H1 (cell line): ENCODE results near the gene TMEM72. TPM values are rescaled to one million over a fixed set of nuclear protein-coding genes. Genes with fewer than 3 reads are reported as not detected.

Source experiments
- CTCF ChIA-PET: fragments of 300-600 bp; sonication (Branson Sonifier 250); formaldehyde crosslinking; loops from one replicate; lab custom pipeline; 2021; ENCODE audit not compliant: partially characterized antibody; lab: Charles Lee
- POLR2A ChIA-PET: fragments of 300-600 bp; sonication (Branson Sonifier 250); formaldehyde crosslinking; loops from one replicate; lab custom pipeline; 2021; ENCODE audit warnings: inconsistent platforms; ENCODE audit not compliant: partially characterized antibody; lab: Charles Lee
- DNase-seq, 2 experiments: peaks; one replicate each; pipeline versions ENCODE4 v3.0.0 to v3.0.0-alpha.2; 2010 to 2022; ENCODE audit warnings: low spot score in 2 of 2, low read depth in 1 of 2, mixed read lengths in 1 of 2
- FAIRE-seq: peaks from 2 replicates; lab custom pipeline; 2011; peaks lifted over from hg19 to GRCh38; lab: Jason Lieb, UNC
- H2AFZ ChIP-seq: 2 replicates; pipeline ENCODE4 v1.8.1; 2012; ENCODE audit warnings: low read length, inconsistent platforms
- H2AK5ac ChIP-seq: 2 replicates; pipeline ENCODE4 v1.6.1; 2013; ENCODE audit warnings: low read depth, low read length
- H2BK120ac ChIP-seq: replicated peaks from 2 replicates; pipeline ENCODE3; 2013; ENCODE audit warnings: low read depth, low read length, inconsistent platforms
- H2BK12ac ChIP-seq: 2 replicates; pipeline ENCODE4 v1.6.1; 2013; ENCODE audit warnings: low read depth, low read length
- H2BK15ac ChIP-seq: 2 replicates; pipeline ENCODE4 v1.6.1; 2013; ENCODE audit warnings: low read length
- H2BK20ac ChIP-seq: 2 replicates; pipeline ENCODE4 v1.6.1; 2013; ENCODE audit warnings: low read length
- H2BK5ac ChIP-seq: 2 replicates; pipeline ENCODE4 v1.6.1; 2013; ENCODE audit warnings: low read depth, low read length
- H3K14ac ChIP-seq: 2 replicates; pipeline ENCODE4 v1.6.1; 2013; ENCODE audit warnings: inconsistent platforms; ENCODE audit not compliant: insufficient read length
- H3K18ac ChIP-seq: 2 replicates; pipeline ENCODE4 v1.6.1; 2013; ENCODE audit warnings: low read length; ENCODE audit errors: extremely low read depth
- H3K23ac ChIP-seq: 2 replicates; pipeline ENCODE4 v1.6.1; 2013; ENCODE audit warnings: inconsistent platforms; ENCODE audit not compliant: insufficient read length
- H3K23me2 ChIP-seq: 2 replicates; pipeline ENCODE4 v1.6.1; 2013; ENCODE audit warnings: low read depth, low read length
- H3K27ac ChIP-seq: 2 replicates; pipeline ENCODE4 v1.6.1; 2011; ENCODE audit warnings: low read depth, low read length, inconsistent platforms
- H3K27me3 ChIP-seq, 4 experiments: replicated peaks in 1 of 4; 1 replicate in 1 of 4; 2 replicates in 3 of 4; pipeline versions ENCODE4 v1.6.1 to v1.8.1; 2011 to 2013; ENCODE audit warnings: low read length in 3 of 4, mild to moderate bottlenecking in 3 of 4, inconsistent platforms in 2 of 4, mixed read lengths in 2 of 4, moderate library complexity in 1 of 4; ENCODE audit not compliant: control insufficient read depth in 3 of 4, insufficient read depth in 3 of 4; ENCODE audit errors: extremely low read depth in 1 of 4
- H3K36me3 ChIP-seq, 4 experiments: 2 replicates each; pipeline versions ENCODE4 v1.6.1 to v1.8.1; 2011 to 2013; ENCODE audit warnings: mild to moderate bottlenecking in 4 of 4, low read length in 3 of 4, moderate library complexity in 2 of 4, control low read depth in 1 of 4, inconsistent platforms in 1 of 4; ENCODE audit not compliant: insufficient read depth in 4 of 4, control insufficient read depth in 2 of 4
- H3K4ac ChIP-seq: replicated peaks from 2 replicates; pipeline ENCODE3; 2013; ENCODE audit warnings: low read length, low read depth, mixed read lengths, inconsistent platforms; ENCODE audit not compliant: insufficient read length
- H3K4me1 ChIP-seq, 4 experiments: replicated peaks in 1 of 4; 1 replicate in 1 of 4; 2 replicates in 3 of 4; pipeline versions ENCODE4 v1.6.1 to v1.8.1; 2011 to 2013; ENCODE audit warnings: low read length in 3 of 4, inconsistent platforms in 2 of 4, mixed read lengths in 1 of 4; ENCODE audit not compliant: insufficient read depth in 4 of 4, control insufficient read depth in 3 of 4
- H3K4me2 ChIP-seq, 2 experiments: 2 replicates each; pipeline versions ENCODE4 v1.6.1 to v1.8.1; 2011 to 2013; ENCODE audit warnings: low read depth in 2 of 2, low read length in 2 of 2, control low read depth in 1 of 2, inconsistent platforms in 1 of 2, mild to moderate bottlenecking in 1 of 2; ENCODE audit not compliant: insufficient read depth in 1 of 2
- H3K4me3 ChIP-seq, 4 experiments: fragments of 200-600, 300-600 bp in 1 of 4; sonication (generic), shearing (Covaris generic), sonication (Bioruptor Twin) in 1 of 4; 2 replicates each; pipeline versions ENCODE4 v1.5.1 to v1.8.1; 2011 to 2016; ENCODE audit warnings: low read length in 4 of 4, low read depth in 3 of 4, control low read depth in 2 of 4, inconsistent platforms in 2 of 4, mild to moderate bottlenecking in 2 of 4, mixed read lengths in 1 of 4, moderate library complexity in 1 of 4; ENCODE audit not compliant: insufficient read depth in 2 of 4; ENCODE audit errors: extremely low read depth in 1 of 4
- H3K56ac ChIP-seq: replicated peaks from 2 replicates; pipeline ENCODE3; 2013; ENCODE audit warnings: low read depth, mild to moderate bottlenecking, mixed read lengths, low read length, inconsistent platforms; ENCODE audit not compliant: insufficient read length
- H3K79me1 ChIP-seq: 2 replicates; pipeline ENCODE4 v1.6.1; 2013; ENCODE audit warnings: low read depth, low read length, control low read depth
- H3K79me2 ChIP-seq, 2 experiments: 2 replicates each; pipeline versions ENCODE4 v1.6.1 to v1.8.1; 2012 to 2013; ENCODE audit warnings: low read length in 2 of 2, mild to moderate bottlenecking in 2 of 2, inconsistent platforms in 1 of 2; ENCODE audit not compliant: insufficient read depth in 2 of 2, control insufficient read depth in 1 of 2
- H3K9ac ChIP-seq, 4 experiments: replicated peaks in 1 of 4; 1 replicate in 1 of 4; 2 replicates in 3 of 4; pipeline versions ENCODE4 v1.6.1 to v1.8.1; 2011 to 2013; ENCODE audit warnings: low read depth in 3 of 4, low read length in 3 of 4, control low read depth in 2 of 4, mild to moderate bottlenecking in 2 of 4, moderate library complexity in 2 of 4, inconsistent platforms in 1 of 4; ENCODE audit errors: extremely low read depth in 1 of 4
- H3K9me3 ChIP-seq, 2 experiments: 2 replicates each; pipeline versions ENCODE4 v1.6.1 to v1.8.1; 2012 to 2013; ENCODE audit warnings: mild to moderate bottlenecking in 2 of 2, moderate library complexity in 2 of 2, control low read depth in 1 of 2, inconsistent platforms in 1 of 2, low read depth in 1 of 2, low read length in 1 of 2, mixed read lengths in 1 of 2; ENCODE audit not compliant: insufficient read depth in 2 of 2
- H4K20me1 ChIP-seq, 2 experiments: replicated peaks in 1 of 2; 2 replicates each; pipeline versions ENCODE3 to v1.8.1; 2011 to 2013; ENCODE audit warnings: inconsistent platforms in 2 of 2, low read length in 2 of 2, mild to moderate bottlenecking in 1 of 2; ENCODE audit not compliant: insufficient read depth in 2 of 2, control insufficient read depth in 1 of 2
- H4K5ac ChIP-seq: 2 replicates; pipeline ENCODE4 v1.6.1; 2013; ENCODE audit warnings: low read length, low read depth, mixed read lengths, inconsistent platforms; ENCODE audit not compliant: insufficient read length
- H4K8ac ChIP-seq: 2 replicates; pipeline ENCODE4 v1.8.0; 2013; ENCODE audit warnings: mild to moderate bottlenecking, moderate library complexity, low read length, inconsistent platforms; ENCODE audit not compliant: insufficient read depth; ENCODE audit errors: extremely low read depth
- H4K91ac ChIP-seq: replicated peaks from 2 replicates; pipeline ENCODE3; 2013; ENCODE audit warnings: low read length, mixed read lengths, inconsistent platforms; ENCODE audit not compliant: insufficient read length
- BACH1 ChIP-seq: IDR thresholded peaks from 2 replicates; pipeline ENCODE4 v1.6.1; 2012; ENCODE audit warnings: low read length, improper control_type of control experiment
- KDM1A ChIP-seq: fragments of 200-600, 300-600 bp; sonication (generic); IDR thresholded peaks from 2 replicates; pipeline ENCODE4 v1.7.1; 2016; ENCODE audit warnings: mild to moderate bottlenecking, low read length, borderline replicate concordance
- MAFK ChIP-seq: IDR thresholded peaks from 2 replicates; pipeline ENCODE4 v1.6.1; 2012; ENCODE audit warnings: low read depth, mild to moderate bottlenecking, improper control_type of control experiment, low read length
- WGBS, 2 experiments: shearing (Covaris generic) in 1 of 2; methylation state at CpG; one replicate each; pipeline versions ENCODE4 v1.1.6 to v1.1.7; 2013 to 2015; ENCODE audit warnings: low lambda C conversion rate in 2 of 2, mixed read lengths in 2 of 2, inconsistent platforms in 1 of 2, low coverage in 1 of 2, missing lambda C conversion rate in 1 of 2; ENCODE audit not compliant: insufficient replicate concordance in 2 of 2, insufficient coverage in 1 of 2, insufficient read length in 1 of 2; ENCODE audit errors: extremely low coverage in 1 of 2, missing lambda C conversion rate in 1 of 2; 5-methylcytosine and 5-hydroxymethylcytosine counted together
- polyA plus RNA-seq, 7 experiments: library from polyadenylated mRNA; depleted of rRNA in 3 of 7; stranded (reverse) in 5 of 7; unstranded in 2 of 7; fragments of >200 nt in 5 of 7; fragments of 200-250 nt in 2 of 7; gene quantifications; 1 replicate in 5 of 7; 2 replicates in 1 of 7; 4 replicates in 1 of 7; pipeline versions ENCODE4 v1.2.1 to v1.2.3, GENCODE V29; 2011 to 2013; ENCODE audit warnings: missing spikeins in 2 of 7, mixed read lengths in 2 of 7
- total RNA-seq: library from RNA; stranded (reverse); fragmentation: NEBNext Ultra II Directional; extraction: Animal tissue kit (Norgen Biotek cat#: 25700); gene quantifications from 2 replicates; pipeline ENCODE4 v1.2.1, GENCODE V29; 2021

Gene TMEM72
- total and polyA plus RNA-seq, 2 of the 8 experiments (the other 6 are each of a cell fraction or from before 2014, with no cell fraction given), result not detected

DNA sequence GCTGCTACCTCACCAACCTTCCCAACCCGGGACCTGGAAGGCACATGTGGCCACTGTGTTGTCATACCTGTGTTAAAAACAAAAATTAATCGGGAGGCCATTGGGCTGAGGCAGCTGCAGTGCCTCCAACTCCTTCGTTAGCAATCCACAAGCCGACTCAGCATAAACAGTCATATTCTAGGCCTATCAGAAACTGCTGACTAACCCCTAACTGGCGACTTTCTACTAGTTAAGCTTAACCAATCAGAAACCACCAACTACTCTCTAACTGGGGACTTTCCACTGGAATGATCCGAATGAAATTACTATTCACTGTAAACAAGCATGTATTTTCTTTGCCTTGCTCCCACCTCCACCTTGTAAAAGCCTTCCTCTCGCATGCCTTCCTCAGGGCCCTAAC, 14.1 kb upstream of the TMEM72 start:
- Histone ChIP-seq H2BK20ac (no peak overlapping the region), H3K23ac (no peak overlapping the region), H2BK5ac (no peak overlapping the region), H3K36me3 (no peaks in the 10 kb centered on the region), H3K9ac (no peak overlapping the region), H2AK5ac (0 out of 2 replicates have a peak overlapping the region, but pooled peaks have one; percentile 39), H3K79me1 (no peaks in the 10 kb centered on the region), H3K56ac (no peak overlapping the region), H4K8ac (no peak overlapping the region), H4K5ac (no peak overlapping the region), H3K4me1 (peaks cover 7 to 18% (median 9%) of the 10 kb centered on the region in 4 experiments), H3K23me2 (no peaks in the 10 kb centered on the region; the same call in 1 of the 2 replicates), H3K79me2 (no peaks in the 10 kb centered on the region), H2BK12ac (no peak overlapping the region), H4K91ac (no peak overlapping the region), H3K9me3 (peaks cover 3 to 4% of the 10 kb centered on the region in 2 experiments; a peak in 2 of 4 replicates), H3K18ac (no peak overlapping the region), H3K14ac (no peak overlapping the region), H3K27ac (no peak overlapping the region), H2BK120ac (no peak overlapping the region), H4K20me1 (no peaks in the 10 kb centered on the region), H3K4ac (no peak overlapping the region), H3K27me3 (no peaks in the 10 kb centered on the region), H3K4me3 (no peak overlapping the region), H2BK15ac (no peak overlapping the region), H3K4me2 (no peak overlapping the region), H2AFZ (no peak overlapping the region)
- POLR2A ChIA-PET, result interaction anchor here (0.9 kb wide), 1 partner anchor 18 kb away, joined by 3 read pairs; no protein-coding TSS in a partner anchor
- no peak for DNase-seq
- FAIRE-seq, result no peak
- CTCF ChIA-PET, result interaction anchor here (0.9 to 2.4 kb wide), 9 partner anchors 10 to 39 kb away, joined by 3 to 9 read pairs (median 4); no protein-coding TSS in a partner anchor
- TF ChIP-seq MAFK (peak; percentile 67; the same call in 1 of the 2 replicates), KDM1A (no peak), BACH1 (peak; percentile 86)
- 92% methylated on average over 7 of the region's 7 CpGs; no CpG with 5 or more reads in 1 of the 2 experiments for WGBS, 2 experiments
